Liver (tissue), 3 donors: Measurements from ENCODE around the gene SH3RF3.

ENCODE experiments used
- ATF3 ChIP-seq: IDR thresholded peaks from 2 replicates; pipeline ENCODE4 v1.6.1; 2016; ENCODE audit warnings: antibody characterized with exemption
- GABPA ChIP-seq, 2 donors: IDR thresholded peaks in 1 of 2; conservative IDR thresholded peaks in 1 of 2; 2 replicates each; pipeline ENCODE4 v1.6.1; 2016; ENCODE audit warnings: antibody characterized with exemption in 2 of 2, mild to moderate bottlenecking in 1 of 2, moderate library complexity in 1 of 2
- JUND ChIP-seq, 2 donors: IDR thresholded peaks; 2 replicates each; pipeline ENCODE4 v1.6.1; 2016; ENCODE audit warnings: antibody characterized with exemption in 2 of 2
- NR2F2 ChIP-seq: IDR thresholded peaks from 2 replicates; pipeline ENCODE4 v1.6.1; 2016; ENCODE audit warnings: antibody characterized with exemption
- RAD21 ChIP-seq, 2 donors: IDR thresholded peaks; 2 replicates each; pipeline ENCODE4 v1.6.1; 2016; ENCODE audit warnings: antibody characterized with exemption in 2 of 2, mild to moderate bottlenecking in 2 of 2
- RXRA ChIP-seq, 2 donors: IDR thresholded peaks; 2 replicates each; pipeline ENCODE4 v1.6.1; 2017 to 2018; ENCODE audit warnings: antibody characterized with exemption in 2 of 2, mild to moderate bottlenecking in 1 of 2
- SP1 ChIP-seq: IDR thresholded peaks from 2 replicates; pipeline ENCODE4 v1.6.1; 2018; ENCODE audit warnings: antibody characterized with exemption, mild to moderate bottlenecking
- TAF1 ChIP-seq: conservative IDR thresholded peaks from 2 replicates; pipeline ENCODE4 v1.6.1; 2016; ENCODE audit warnings: antibody characterized with exemption, mild to moderate bottlenecking
- YY1 ChIP-seq: IDR thresholded peaks from 2 replicates; pipeline ENCODE4 v1.6.1; 2016; ENCODE audit warnings: antibody characterized with exemption, mild to moderate bottlenecking
- TF ChIP-seq, protein P1 (sequence below): fragments of 150-350 bp; IDR thresholded peaks from 2 replicates; pipeline ENCODE4 v1.5.1; 2017; ENCODE audit warnings: improper control_type of control experiment, low read depth, low read length; ENCODE audit not compliant: missing input control
- TF ChIP-seq, protein P2 (sequence below): IDR thresholded peaks from 2 replicates; pipeline ENCODE4 v1.6.1; 2016; ENCODE audit warnings: antibody characterized with exemption
- TF ChIP-seq, protein P3 (sequence below): IDR thresholded peaks from 2 replicates; pipeline ENCODE4 v1.6.1; 2016; ENCODE audit warnings: antibody characterized with exemption, mild to moderate bottlenecking
- donor health status: healthy.
- donor health status: healthy.

GRCh38 chr2:109185821-109186570, 57.0 kb downstream of the SH3RF3 start:
- TF ChIP-seq JUND (IDR thresholded peaks at IDR 0.05) (no peak), GABPA (IDR thresholded peaks at IDR 0.05 in 1 of 2, conservative IDR thresholded peaks at IDR 0.05 in 1 of 2) (no peak), TAF1 (no peak), YY1 (no peak), RAD21 (IDR thresholded peaks at IDR 0.05) (no peak), ATF3 (no peak), SP1 (no peak), RXRA (IDR thresholded peaks at IDR 0.05) (no peak), NR2F2 (peak; percentile 21)
- TF ChIP-seq, protein P1, sequence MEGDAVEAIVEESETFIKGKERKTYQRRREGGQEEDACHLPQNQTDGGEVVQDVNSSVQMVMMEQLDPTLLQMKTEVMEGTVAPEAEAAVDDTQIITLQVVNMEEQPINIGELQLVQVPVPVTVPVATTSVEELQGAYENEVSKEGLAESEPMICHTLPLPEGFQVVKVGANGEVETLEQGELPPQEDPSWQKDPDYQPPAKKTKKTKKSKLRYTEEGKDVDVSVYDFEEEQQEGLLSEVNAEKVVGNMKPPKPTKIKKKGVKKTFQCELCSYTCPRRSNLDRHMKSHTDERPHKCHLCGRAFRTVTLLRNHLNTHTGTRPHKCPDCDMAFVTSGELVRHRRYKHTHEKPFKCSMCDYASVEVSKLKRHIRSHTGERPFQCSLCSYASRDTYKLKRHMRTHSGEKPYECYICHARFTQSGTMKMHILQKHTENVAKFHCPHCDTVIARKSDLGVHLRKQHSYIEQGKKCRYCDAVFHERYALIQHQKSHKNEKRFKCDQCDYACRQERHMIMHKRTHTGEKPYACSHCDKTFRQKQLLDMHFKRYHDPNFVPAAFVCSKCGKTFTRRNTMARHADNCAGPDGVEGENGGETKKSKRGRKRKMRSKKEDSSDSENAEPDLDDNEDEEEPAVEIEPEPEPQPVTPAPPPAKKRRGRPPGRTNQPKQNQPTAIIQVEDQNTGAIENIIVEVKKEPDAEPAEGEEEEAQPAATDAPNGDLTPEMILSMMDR, result no peak
- TF ChIP-seq, protein P2, sequence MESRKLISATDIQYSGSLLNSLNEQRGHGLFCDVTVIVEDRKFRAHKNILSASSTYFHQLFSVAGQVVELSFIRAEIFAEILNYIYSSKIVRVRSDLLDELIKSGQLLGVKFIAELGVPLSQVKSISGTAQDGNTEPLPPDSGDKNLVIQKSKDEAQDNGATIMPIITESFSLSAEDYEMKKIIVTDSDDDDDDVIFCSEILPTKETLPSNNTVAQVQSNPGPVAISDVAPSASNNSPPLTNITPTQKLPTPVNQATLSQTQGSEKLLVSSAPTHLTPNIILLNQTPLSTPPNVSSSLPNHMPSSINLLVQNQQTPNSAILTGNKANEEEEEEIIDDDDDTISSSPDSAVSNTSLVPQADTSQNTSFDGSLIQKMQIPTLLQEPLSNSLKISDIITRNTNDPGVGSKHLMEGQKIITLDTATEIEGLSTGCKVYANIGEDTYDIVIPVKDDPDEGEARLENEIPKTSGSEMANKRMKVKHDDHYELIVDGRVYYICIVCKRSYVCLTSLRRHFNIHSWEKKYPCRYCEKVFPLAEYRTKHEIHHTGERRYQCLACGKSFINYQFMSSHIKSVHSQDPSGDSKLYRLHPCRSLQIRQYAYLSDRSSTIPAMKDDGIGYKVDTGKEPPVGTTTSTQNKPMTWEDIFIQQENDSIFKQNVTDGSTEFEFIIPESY, result no peak
- TF ChIP-seq, protein P3, sequence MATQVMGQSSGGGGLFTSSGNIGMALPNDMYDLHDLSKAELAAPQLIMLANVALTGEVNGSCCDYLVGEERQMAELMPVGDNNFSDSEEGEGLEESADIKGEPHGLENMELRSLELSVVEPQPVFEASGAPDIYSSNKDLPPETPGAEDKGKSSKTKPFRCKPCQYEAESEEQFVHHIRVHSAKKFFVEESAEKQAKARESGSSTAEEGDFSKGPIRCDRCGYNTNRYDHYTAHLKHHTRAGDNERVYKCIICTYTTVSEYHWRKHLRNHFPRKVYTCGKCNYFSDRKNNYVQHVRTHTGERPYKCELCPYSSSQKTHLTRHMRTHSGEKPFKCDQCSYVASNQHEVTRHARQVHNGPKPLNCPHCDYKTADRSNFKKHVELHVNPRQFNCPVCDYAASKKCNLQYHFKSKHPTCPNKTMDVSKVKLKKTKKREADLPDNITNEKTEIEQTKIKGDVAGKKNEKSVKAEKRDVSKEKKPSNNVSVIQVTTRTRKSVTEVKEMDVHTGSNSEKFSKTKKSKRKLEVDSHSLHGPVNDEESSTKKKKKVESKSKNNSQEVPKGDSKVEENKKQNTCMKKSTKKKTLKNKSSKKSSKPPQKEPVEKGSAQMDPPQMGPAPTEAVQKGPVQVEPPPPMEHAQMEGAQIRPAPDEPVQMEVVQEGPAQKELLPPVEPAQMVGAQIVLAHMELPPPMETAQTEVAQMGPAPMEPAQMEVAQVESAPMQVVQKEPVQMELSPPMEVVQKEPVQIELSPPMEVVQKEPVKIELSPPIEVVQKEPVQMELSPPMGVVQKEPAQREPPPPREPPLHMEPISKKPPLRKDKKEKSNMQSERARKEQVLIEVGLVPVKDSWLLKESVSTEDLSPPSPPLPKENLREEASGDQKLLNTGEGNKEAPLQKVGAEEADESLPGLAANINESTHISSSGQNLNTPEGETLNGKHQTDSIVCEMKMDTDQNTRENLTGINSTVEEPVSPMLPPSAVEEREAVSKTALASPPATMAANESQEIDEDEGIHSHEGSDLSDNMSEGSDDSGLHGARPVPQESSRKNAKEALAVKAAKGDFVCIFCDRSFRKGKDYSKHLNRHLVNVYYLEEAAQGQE, result no peak
